GM12891 (cell line): Measurements from ENCODE around the gene ERLIN1.

Experiments
- PAX5 ChIP-seq: IDR thresholded peaks from 2 replicates; pipeline ENCODE4 v1.6.1; 2011; ENCODE audit warnings: low read length, moderate library complexity, mild to moderate bottlenecking; ENCODE audit not compliant: insufficient read depth, severe bottlenecking
- POLR2A ChIP-seq: IDR thresholded peaks from 2 replicates; pipeline ENCODE4 v1.6.1; 2011; ENCODE audit warnings: low read depth, low read length, control low read depth
- POLR2AphosphoS5 ChIP-seq: IDR thresholded peaks from 2 replicates; pipeline ENCODE4 v1.6.1; 2011; ENCODE audit warnings: low read depth, low read length, control low read depth
- TAF1 ChIP-seq: IDR thresholded peaks from 2 replicates; pipeline ENCODE4 v1.6.1; 2011; ENCODE audit warnings: low read depth, low read length, control low read depth

GRCh38 chr10:100216006-100216405, 30.2 kb upstream of the ERLIN1 start:
- TF ChIP-seq TAF1 (no peak), POLR2A (no peak), PAX5 (no peak), POLR2AphosphoS5 (no peak)
